GM18870 (cell line): ENCODE results near the gene PCGF1.

Source experiments
- ATAC-seq: cut with Tn5 transposase; IDR thresholded peaks from one replicate; pipeline ENCODE4 v1.9.1; 2021; ENCODE audit warnings: moderate library complexity; ENCODE audit not compliant: unreplicated experiment

Gene PCGF1

DNA sequence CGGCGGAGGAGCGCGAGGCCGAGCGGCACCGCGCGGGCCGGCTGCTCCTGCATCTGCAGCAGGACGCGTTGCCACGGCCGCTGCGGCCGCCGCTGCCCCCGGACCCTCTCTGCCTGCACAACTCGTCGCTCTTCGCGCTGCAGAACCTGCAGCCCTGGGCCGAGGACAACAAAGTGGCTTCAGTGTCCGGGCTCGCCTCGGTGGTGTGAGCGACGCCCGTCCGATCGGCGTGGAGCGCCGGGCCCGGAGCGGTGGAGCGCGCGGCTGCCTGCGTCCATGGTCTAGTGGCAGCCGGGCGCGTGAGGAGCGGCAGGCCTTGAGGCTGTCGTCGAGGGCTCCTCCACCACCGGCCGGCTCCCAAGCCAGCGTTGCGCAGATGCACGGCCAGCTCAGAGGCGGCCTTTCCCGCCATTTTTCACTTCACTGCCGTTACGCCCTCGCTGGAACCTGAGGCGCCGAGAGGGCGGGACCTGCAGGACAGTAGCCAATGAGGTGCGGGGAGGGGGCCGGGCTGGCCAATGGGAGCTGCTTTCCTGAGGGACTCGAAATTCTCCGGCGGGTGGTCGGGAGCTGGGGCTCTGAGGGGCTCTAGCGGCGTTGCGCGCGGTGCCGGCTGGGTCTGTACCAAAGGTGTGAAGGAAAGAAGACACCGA is 8.6 kb upstream of the PCGF1 start:
- no peak for ATAC-seq

- ATAC-seq, result no peak
Measured at GRCh38 chr2:74515271-74515980, 7.9 kb upstream of the PCGF1 start.

DNA sequence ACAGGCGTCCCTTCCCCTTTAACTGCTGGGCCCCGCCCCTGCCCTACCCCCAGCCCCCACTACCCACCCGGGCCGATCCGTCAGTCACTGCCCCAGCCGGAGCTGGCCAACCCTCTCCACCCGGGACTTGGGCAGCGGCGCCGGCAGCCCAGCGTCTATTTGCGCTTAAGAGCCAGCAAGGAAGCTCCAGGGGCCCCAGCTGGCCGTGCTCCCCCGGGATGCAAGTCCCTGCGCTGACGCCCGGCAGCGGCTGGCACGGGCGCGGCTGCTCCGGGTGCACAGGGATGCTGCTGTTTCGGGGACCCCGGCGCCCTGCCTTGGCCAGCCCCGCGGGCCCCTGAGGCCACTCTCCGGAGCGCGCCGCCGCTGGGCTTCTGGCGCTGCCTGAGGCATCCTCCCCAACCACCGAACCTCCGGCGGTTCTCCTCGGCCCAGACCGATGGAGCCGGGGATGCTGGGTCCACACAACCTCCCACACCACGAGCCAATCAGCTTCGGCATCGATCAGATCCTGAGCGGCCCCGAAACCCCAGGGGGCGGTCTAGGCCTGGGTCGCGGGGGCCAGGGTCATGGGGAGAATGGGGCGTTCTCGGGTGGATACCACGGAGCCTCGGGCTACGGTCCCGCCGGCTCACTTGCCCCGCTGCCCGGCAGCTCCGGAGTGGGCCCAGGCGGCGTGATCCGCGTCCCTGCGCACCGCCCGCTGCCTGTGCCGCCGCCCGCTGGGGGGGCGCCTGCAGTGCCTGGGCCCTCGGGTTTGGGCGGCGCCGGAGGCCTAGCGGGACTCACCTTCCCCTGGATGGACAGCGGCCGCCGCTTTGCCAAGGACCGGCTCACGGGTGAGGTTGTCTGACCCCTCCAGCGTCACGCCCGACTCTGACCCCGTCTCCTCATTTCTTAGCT is 7.1 kb upstream of the PCGF1 start, which contains the start of gene TLX2:
TLX2 (plus strand) TSS at position 83 of the 903 bp plus-strand sequence; CDS start at position 440, 357 bp downstream.
- no peak for ATAC-seq

DNA sequence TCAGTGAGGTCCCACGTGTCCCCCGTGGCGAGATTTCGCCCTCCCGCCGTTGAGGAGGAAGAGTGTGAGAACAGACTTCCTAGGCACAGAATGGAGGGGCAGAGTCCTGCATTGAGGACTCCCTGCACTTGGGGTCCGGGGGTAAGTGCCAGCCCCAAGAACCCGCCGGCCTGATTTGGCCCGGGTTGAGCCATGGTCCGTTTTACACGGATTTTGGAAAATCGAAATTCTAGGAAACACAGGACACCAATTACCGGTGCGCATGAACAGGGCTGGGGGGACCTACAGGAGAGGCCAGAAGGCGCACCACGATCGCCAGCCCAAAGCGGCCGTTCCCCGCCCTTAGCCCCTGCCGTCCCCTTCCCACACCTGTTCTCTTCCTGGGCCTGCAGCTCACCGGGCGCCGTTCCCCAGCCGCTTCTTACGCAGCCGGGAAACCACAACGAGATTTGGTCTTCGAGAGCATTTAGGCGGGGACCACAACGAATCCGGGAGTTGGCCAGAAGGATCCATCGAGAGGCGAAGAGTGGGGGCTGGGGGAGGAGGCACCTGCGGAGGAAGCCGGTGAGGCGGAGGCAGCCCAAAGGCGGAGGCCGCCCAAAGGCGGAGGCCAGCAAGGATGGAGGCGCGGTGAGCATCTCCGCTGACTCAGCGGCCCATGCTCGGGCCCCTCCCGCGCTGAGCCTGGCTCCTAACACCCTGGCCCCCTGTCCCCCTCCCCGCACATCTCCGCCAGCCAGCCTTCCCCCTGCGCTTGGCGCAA is 6.3 kb upstream of the PCGF1 start:
- no peak for ATAC-seq

DNA sequence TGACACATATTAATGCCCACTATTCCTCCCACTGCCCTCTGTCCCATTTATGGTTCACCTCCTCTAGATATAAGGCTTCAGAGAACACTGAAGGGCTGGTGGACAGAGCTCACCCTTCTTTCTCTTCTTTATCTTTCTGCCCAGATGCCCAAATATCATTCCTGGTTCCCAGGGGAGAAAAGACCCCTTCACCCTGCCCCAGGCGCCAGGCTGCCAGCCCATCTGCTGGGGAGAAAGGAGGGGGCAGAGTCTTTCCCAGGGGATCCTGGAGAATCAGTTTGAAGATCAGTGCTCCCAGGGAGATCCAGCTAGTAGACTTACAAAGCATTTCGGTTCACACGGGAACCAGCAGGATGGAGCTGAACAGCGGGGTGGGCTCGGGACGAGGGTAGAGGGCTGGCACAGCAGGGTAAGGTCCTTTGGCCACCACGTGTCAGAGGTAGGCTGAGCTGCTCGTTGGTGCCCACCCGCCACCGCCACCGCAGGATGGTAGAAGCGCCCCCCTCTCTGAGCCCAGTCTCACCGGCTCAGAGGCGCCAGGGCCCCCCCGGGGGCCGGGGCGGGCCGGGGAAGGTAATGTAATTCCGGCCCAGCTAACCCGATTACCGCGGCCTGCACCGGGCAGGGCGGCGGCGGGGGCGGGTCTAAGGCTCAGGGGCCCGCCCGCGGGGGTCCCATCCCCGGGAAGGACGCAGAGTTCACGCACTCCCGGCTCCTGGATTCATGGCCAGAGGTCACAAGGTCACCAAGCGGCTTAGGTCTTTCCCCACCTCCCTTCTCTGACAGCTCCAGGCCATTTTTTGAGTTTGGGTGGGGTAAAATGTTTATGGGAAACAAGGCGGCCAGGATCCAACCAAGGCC is 5.5 kb upstream of the PCGF1 start:
- ATAC-seq, result no peak

GRCh38 chr2:74511104-74511989 is 3.9 kb upstream of the PCGF1 start:
- no peak for ATAC-seq

DNA sequence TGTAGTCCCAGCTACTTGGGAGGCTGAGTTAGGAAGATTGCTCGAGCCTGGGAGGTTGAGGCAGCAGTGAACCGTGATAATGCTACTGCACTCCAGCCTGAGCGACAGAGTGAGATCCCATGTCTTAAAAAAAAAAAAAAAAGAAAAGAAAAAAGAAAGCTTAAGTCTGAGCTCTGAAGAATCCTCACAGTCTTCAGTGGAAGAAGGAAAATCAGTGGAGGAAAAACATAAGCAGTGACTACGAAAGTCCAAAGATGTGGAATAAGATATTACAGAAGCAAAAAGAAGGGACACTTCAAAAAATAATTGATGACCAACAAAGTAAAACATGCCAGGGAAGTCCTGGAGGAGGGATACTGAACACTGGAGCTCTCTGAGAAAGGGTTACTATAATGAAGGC is 2.8 kb upstream of the PCGF1 start:
- no peak for ATAC-seq

DNA sequence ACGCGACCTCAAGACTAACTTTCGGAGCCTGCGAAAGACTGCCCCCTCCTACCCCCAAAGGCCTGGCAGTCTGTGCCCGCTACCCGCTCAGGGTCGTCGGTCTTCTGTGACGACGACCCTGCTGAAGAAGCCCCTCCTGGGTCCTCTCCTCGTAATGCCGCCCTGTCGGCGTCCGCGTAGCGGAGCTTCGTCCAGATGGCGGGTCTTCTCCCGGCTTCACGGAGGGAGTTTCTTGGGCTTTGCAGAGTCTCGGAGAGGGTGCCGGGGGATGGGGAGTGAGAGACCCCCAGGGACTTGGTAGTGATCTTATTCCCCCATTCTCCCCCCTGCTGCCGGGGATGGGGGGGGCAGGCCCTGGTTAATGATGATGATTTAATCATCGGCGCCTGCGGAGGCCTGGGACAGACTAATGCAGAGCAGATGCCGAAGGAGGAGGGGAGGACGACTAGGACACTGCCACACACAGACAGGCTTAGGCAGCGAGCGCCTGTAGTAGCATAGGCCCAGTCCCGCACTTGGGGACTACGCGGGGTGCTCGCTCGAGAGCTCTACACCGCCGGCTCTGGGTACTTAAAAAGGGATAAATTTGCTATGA is 528 bp upstream of the PCGF1 start:
- ATAC-seq, result no peak

- no peak for ATAC-seq
Measured at GRCh38 chr2:74505448-74506246, 1.8 kb downstream of the PCGF1 start.

DNA sequence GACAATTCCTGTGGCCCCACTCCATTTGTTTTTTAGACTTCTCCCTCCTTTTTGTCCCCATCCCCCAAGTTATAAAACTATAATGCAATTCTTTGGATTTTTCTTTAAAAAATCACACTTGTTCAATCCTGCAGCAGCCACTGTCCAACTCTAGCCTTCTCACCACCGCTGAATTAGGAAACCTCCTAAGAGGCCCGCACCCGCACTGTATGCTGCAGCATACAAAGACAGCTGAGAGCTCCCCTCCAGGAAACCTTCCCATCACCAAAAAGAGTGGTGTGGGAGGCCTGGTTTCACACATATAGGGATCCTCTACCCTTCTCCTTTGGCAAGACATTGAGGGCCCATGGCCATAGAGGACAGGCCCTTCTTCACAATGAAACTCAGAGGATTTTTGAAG is 2.9 kb downstream of the PCGF1 start:
- ATAC-seq, result no peak

GRCh38 chr2:74503506-74504475 is 3.7 kb downstream of the PCGF1 start:
- ATAC-seq, result no peak

DNA sequence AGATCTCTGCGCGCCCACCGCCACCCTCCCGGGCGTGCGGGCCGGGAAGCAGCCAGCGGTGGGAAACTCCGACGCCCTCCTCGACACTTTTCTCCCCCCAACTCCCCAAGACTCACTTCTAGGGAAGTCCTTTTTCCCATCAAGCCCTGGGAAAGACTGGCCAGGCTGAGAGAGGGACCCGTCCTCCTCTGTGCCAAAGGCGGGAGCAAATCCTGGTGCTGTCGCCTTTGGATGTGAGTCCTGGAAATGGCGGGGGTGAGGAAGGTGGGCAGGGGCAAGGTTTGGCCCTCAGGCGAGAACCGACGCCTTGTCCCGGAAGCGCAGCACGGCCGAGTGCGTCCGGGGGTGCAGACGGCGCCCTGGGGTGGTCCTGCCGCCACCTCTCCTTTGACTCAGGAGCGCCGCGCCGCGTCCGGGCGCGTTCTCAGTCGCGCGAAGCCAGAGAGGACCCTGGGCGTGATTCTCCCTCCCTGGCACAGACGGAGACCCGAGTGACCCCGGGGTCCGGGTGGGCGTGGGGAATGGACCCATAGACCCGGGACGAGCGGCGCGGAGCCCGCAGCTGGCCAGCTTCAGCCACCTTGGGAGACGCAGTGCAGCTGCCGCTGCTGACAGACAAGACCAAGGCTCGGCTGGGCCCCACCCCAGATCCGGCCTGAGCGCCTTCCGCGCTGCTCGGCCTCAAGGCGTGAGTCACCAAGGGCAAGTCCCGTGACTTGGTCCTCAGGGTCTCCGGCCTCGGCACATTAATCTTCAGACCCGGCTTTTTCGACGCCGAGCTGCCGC is 4.6 kb downstream of the PCGF1 start:
- no peak for ATAC-seq

DNA sequence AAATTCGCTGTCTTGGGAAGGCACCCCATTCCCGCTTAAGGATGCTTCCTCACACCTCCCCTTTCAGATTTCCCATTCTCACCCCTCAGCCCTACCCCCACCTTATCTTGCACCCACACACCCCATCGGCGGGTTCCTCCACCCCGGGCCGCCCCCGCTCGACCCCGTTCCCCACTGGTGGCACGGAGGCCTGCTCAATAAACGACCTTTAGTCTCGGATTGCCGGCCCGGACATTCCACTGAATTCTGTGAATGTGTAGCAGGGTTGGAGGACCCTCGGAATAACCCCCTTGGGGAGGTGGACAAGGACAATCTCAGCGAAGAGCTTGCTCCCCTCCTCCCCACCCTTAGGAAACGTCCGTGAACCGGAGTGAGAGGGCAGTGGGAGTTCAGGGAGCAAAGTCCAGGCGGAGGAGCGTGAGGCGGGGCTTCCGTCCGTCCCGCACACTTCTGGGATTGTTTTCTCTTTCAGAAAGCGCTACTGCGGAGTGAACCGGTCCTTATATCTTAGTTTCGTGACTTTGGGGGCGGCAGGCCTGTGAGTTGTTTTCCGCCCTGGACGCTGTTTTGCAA is 5.3 kb downstream of the PCGF1 start:
- no peak for ATAC-seq

DNA sequence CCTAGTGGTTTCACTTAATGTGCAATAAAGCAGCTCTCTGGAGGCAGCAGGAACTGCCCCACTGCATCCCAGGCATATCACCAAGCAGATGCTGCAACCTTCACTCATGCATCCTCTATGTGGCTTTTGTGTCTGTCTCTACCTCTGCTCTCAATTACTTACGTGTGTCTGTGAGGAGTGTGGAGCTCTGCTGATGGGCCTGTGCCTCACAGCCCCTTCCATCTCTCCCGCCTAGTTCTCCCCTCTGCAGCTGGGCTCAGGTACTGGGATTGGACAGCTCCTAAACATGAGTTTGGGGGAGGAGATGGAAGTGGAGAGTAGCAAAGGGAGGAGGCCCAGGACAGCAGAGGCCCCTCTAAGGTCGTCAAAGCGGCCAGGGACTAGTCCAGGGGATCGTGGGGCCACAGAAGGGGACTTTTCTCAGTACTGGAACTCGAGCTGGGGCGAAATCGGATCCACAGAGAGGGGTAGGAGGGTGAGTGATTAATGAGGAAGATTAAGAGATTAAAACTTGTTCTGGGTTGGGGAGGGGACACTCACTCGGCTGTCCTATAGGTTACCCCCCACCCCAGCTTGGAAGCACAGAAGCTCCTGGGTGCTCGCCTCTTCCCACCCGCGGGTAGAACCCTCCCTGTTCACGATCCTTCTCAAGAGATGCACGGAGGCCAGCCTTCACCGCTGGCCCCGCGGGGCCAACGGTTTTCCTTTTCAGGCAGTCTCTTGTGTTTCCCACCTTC is 6.0 kb downstream of the PCGF1 start:
- ATAC-seq, result no peak

DNA sequence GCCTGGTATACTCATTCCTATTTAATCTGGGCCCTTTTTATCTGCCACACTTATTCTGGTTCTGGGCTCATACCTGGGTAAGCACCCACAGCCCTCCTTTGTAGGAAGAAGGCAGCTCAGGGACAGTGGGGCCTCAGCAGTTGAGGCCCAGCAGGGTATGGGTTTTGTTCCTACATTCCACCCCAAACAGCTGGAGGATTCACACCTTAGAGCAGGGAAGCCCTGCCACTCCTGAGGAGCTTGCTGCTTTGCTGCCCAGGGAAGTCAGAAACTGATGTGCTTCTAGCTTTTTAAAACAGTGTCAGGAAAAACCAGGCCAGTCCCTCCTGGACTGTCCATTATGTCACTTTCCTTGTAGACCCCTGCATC is 6.9 kb downstream of the PCGF1 start:
- ATAC-seq, result no peak
